Measurements from ENCODE around the gene ACTN4. TPM values are rescaled to one million over a fixed set of nuclear protein-coding genes. Genes with fewer than 3 reads are reported as not detected.
"Not testable (repeated sequence)": the region's sequence is repeated elsewhere in the genome, so short reads cannot be mapped to it uniquely, and the experiment has no call there.

Gene ACTN4
- total and polyA plus RNA-seq, 2 donors (not counting 1 experiment from before 2014, with no cell fraction given) = 127 to 683 TPM

DNA sequence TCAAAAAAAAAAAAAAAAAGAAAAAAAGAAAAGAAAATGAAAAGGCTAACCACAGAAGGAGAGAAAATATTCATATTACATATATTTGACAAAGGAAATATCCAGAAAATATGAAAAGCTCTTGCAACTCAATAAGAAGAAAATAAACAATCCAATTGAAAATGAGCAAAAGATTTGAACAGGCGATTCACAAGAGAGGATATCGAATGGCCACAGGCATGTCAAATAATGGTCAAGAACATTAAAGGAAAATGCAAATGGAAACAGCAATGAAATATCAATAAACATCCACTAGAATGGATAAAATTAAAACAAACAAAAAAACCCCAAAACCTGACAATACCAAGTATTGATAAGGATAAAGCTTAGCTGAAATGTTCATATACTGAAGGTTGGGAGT, 117.8 kb downstream of the ACTN4 start:
- Histone ChIP-seq H3K27ac (ENCODE audit: insufficient read depth, low read length) (no peak overlapping the region), H3K4me1 (ENCODE audit: control insufficient read depth, extremely low read depth, insufficient read depth, low read length) (no peaks in the 10 kb centered on the region), H3K79me2 (ENCODE audit: control insufficient read depth, insufficient read depth, low read length) (no peaks in the 10 kb centered on the region), H3K27me3 (ENCODE audit: control insufficient read depth, insufficient read depth, low read length) (no peaks in the 10 kb centered on the region), H3K4me3 (replicated peaks in 1 of 4; ENCODE audit: control extremely low read depth in 1 of 4, insufficient read depth in 1 of 4, low read depth in 3 of 4, low read length in 4 of 4) (no peak overlapping the region), H2AFZ (ENCODE audit: low read length) (no peak overlapping the region), H4K20me1 (ENCODE audit: control insufficient read depth, extremely low read depth, insufficient read depth, low read length) (no peaks in the 10 kb centered on the region), H3K9me3 (ENCODE audit: control insufficient read depth, insufficient read depth, low read depth, low read length) (no peaks in the 10 kb centered on the region), H3K36me3 (ENCODE audit: control insufficient read depth, insufficient read depth, low read length) (no peaks in the 10 kb centered on the region), H3K4me2 (ENCODE audit: extremely low read depth, insufficient read depth, low read length) (no peak overlapping the region), H3K9ac (ENCODE audit: insufficient read depth, low read length) (no peak overlapping the region)
- DNase-seq (ENCODE audit: low read depth in 2 of 2) = no peak
- TF ChIP-seq EZH2 (IDR thresholded peaks at IDR 0.05; ENCODE audit: low read length, missing control alignments) (no peak), CTCF (conservative IDR thresholded peaks at IDR 0.05 in 1 of 2, IDR thresholded peaks at IDR 0.05 in 1 of 2; ENCODE audit: low read depth in 1 of 2, low read length in 2 of 2) (no peak)

DNA sequence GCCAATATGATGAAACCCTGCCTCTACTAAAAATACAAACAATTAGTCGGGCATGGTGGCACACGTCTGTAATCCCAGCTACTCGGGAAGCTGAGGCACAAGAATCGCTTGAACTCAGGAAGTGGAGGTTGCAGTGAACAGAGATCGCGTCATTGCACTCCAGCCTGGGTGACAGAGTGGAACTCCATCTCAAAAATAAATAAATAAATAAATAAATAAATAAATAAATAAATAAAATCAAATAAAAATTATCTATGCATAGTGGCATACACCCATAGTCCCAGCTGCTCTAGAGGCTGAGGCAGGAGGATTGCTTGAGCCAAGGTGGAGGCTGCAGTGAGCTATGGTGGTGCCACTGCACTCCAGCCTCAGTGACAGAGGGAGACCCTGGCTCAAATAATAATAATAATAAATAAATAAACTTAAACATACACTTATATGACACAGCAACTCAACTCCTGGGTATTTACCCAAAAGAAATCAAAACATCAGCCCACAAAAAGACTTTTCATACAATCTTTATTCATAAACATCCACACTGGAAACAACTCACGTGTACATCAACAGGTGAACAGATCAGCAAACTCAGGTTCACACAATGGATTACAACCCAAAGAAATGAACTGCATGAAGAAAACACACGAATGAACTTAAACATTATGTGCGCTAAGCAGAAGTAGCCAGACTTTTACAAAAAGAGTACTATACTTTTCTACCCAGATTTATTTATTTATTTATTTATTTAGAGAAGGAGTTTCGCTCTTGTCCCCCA, 119.0 kb downstream of the ACTN4 start:
- H3K4me3 ChIP-seq (replicated peaks in 1 of 4; ENCODE audit: control extremely low read depth in 1 of 4, insufficient read depth in 1 of 4, low read depth in 3 of 4, low read length in 4 of 4) = no peak overlapping the region
- no peak overlapping the region for H2AFZ ChIP-seq (ENCODE audit: low read length)
- no peaks in the 10 kb centered on the region for H3K4me1 ChIP-seq (ENCODE audit: control insufficient read depth, extremely low read depth, insufficient read depth, low read length)
- no peaks in the 10 kb centered on the region for H3K27me3 ChIP-seq (ENCODE audit: control insufficient read depth, insufficient read depth, low read length)
- no peak overlapping the region for H3K9ac ChIP-seq (ENCODE audit: insufficient read depth, low read length)
- DNase-seq (ENCODE audit: low read depth in 2 of 2) = no peak
- TF ChIP-seq EZH2 (IDR thresholded peaks at IDR 0.05; ENCODE audit: low read length, missing control alignments) = no peak
- no peak for TF ChIP-seq CTCF (conservative IDR thresholded peaks at IDR 0.05 in 1 of 2, IDR thresholded peaks at IDR 0.05 in 1 of 2; ENCODE audit: low read depth in 1 of 2, low read length in 2 of 2)
- H3K4me2 ChIP-seq (ENCODE audit: extremely low read depth, insufficient read depth, low read length) = no peak overlapping the region
- H3K9me3 ChIP-seq (ENCODE audit: control insufficient read depth, insufficient read depth, low read depth, low read length) = no peaks in the 10 kb centered on the region
- no peaks in the 10 kb centered on the region for H3K79me2 ChIP-seq (ENCODE audit: control insufficient read depth, insufficient read depth, low read length)
- H3K36me3 ChIP-seq (ENCODE audit: control insufficient read depth, insufficient read depth, low read length) = no peaks in the 10 kb centered on the region
- H4K20me1 ChIP-seq (ENCODE audit: control insufficient read depth, extremely low read depth, insufficient read depth, low read length) = no peaks in the 10 kb centered on the region
- no peak overlapping the region for H3K27ac ChIP-seq (ENCODE audit: insufficient read depth, low read length)

DNA sequence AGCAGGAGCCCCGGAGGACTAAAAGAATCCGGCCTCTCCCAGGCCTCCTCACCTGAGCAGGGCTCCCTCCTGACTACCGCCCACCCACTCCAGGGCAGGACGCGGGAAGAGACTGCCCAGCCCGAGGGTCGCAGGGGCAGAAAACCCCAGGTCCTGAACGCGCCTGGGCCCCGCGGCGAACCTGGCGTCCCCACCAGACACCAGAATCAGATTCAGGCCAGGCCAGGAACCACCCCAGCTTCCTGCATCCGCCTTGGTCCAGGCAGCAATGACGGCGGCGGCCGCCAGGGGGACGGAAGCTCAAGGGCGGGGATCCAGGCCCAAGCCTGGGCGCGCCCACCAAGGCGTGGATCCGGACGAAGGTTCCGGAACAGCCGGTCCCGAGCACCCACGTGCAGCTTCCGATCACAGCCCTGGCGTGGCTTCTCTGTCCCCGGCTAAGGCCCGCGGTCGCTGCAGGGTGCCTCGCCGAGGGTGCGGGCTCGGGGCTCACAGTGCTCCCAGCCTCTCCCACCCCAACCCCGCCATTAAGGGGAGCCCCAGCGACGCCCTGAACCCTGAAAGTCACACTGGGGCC, 122.3 kb downstream of the ACTN4 start:
- no peaks in the 10 kb centered on the region for H3K27me3 ChIP-seq (ENCODE audit: control insufficient read depth, insufficient read depth, low read length)
- H3K4me3 ChIP-seq (replicated peaks in 1 of 4; ENCODE audit: control extremely low read depth in 1 of 4, insufficient read depth in 1 of 4, low read depth in 3 of 4, low read length in 4 of 4) = no peak overlapping the region
- H3K27ac ChIP-seq (ENCODE audit: insufficient read depth, low read length) = no peak overlapping the region
- no peaks in the 10 kb centered on the region for H4K20me1 ChIP-seq (ENCODE audit: control insufficient read depth, extremely low read depth, insufficient read depth, low read length)
- no peak overlapping the region for H3K9ac ChIP-seq (ENCODE audit: insufficient read depth, low read length)
- no peaks in the 10 kb centered on the region for H3K9me3 ChIP-seq (ENCODE audit: control insufficient read depth, insufficient read depth, low read depth, low read length)
- no peaks in the 10 kb centered on the region for H3K79me2 ChIP-seq (ENCODE audit: control insufficient read depth, insufficient read depth, low read length)
- H2AFZ ChIP-seq (ENCODE audit: low read length) = peak overlapping the region; percentile 63
- H3K4me2 ChIP-seq (ENCODE audit: extremely low read depth, insufficient read depth, low read length) = no peak overlapping the region
- no peaks in the 10 kb centered on the region for H3K36me3 ChIP-seq (ENCODE audit: control insufficient read depth, insufficient read depth, low read length)
- H3K4me1 ChIP-seq (ENCODE audit: control insufficient read depth, extremely low read depth, insufficient read depth, low read length) = no peaks in the 10 kb centered on the region
- peak; percentile 53 to 71 for DNase-seq (ENCODE audit: low read depth in 2 of 2)
- TF ChIP-seq EZH2 (IDR thresholded peaks at IDR 0.05; ENCODE audit: low read length, missing control alignments) = no peak
- peak; percentile 54 to 55 for TF ChIP-seq CTCF (conservative IDR thresholded peaks at IDR 0.05 in 1 of 2, IDR thresholded peaks at IDR 0.05 in 1 of 2; ENCODE audit: low read depth in 1 of 2, low read length in 2 of 2)

DNA sequence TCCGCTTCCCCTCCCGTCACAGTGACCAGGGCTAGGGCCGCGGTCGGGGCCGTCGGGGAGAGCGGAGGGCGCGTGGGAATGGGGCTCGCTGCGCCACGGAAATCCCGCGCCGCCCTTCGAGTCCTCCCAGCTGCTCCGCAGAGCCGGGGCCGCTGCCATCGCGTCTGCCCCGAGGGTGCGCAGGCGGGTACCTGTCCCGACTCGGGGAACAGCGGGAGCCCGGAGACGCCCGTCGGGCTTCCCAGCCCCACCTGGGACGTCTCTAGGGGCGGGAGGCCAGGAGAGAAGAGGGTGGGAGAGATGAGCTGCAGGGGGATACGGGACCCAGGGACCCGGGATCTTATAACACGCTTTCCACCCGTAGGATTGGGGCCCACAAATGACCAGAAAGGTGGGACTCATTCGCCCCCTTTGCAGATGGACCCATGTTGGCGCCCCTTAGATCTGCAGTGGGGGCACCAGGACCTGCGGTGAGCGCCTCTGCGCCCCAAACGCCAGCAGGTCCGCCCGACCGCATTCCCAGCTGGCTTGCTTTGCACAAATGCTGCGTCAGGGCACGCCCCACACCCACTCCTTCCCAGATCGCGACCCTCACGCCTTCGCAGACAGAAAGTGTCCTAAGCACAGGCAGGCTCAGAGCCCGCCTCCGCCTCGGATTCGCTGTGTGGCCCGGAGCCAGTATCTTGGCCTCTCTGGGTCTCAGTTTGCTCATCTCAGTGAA, 122.9 kb downstream of the ACTN4 start:
- not testable (repeated sequence) for H3K36me3 ChIP-seq (ENCODE audit: control insufficient read depth, insufficient read depth, low read length); H3K79me2 ChIP-seq (ENCODE audit: control insufficient read depth, insufficient read depth, low read length); H3K9ac ChIP-seq (ENCODE audit: insufficient read depth, low read length); H3K9me3 ChIP-seq (ENCODE audit: control insufficient read depth, insufficient read depth, low read depth, low read length); DNase-seq (ENCODE audit: low read depth in 2 of 2); H3K27me3 ChIP-seq (ENCODE audit: control insufficient read depth, insufficient read depth, low read length); H3K27ac ChIP-seq (ENCODE audit: insufficient read depth, low read length); H3K4me2 ChIP-seq (ENCODE audit: extremely low read depth, insufficient read depth, low read length); H3K4me1 ChIP-seq (ENCODE audit: control insufficient read depth, extremely low read depth, insufficient read depth, low read length); H4K20me1 ChIP-seq (ENCODE audit: control insufficient read depth, extremely low read depth, insufficient read depth, low read length); H3K4me3 ChIP-seq (replicated peaks in 1 of 4; ENCODE audit: control extremely low read depth in 1 of 4, insufficient read depth in 1 of 4, low read depth in 3 of 4, low read length in 4 of 4); H2AFZ ChIP-seq (ENCODE audit: low read length)

Data from fibroblast of lung (primary cell).